ENCODE results near the gene TRIM39.
A peak's percentile ranks its signal among the peaks of the same experiment; 100 is the strongest.
"Not testable (repeated sequence)": the region's sequence is repeated elsewhere in the genome, so short reads cannot be mapped to it uniquely, and the experiment has no call there.

TRIM39 gene

GRCh38 chr6:30363459-30363858, 36.7 kb downstream of the TRIM39 start:
- DNase-seq (ENCODE audit: low read depth): no peak

- no peak for DNase-seq (ENCODE audit: low read depth)
Observed at GRCh38 chr6:30364591-30364990, 37.9 kb downstream of the TRIM39 start.

GRCh38 chr6:30369280-30369679, 42.6 kb downstream of the TRIM39 start:
- DNase-seq (ENCODE audit: low read depth): not testable (repeated sequence)

- DNase-seq (ENCODE audit: low read depth): peak; percentile 32
Observed at GRCh38 chr6:30378290-30378937, 51.7 kb downstream of the TRIM39 start.

GRCh38 chr6:30380464-30380863, 53.7 kb downstream of the TRIM39 start:
- DNase-seq (ENCODE audit: low read depth): no peak

- no peak for DNase-seq (ENCODE audit: low read depth)
Observed at GRCh38 chr6:30386166-30386565, 59.4 kb downstream of the TRIM39 start.

GRCh38 chr6:30391240-30391639, 64.5 kb downstream of the TRIM39 start:
- no peak for DNase-seq (ENCODE audit: low read depth)
